ENCODE results near the gene CEBPB.

GRCh38 chr20:50229156-50229607 lies 38.6 kb downstream of the CEBPB start:
- no peak for TF ChIP-seq EGR1 (IDR thresholded peaks at IDR 0.05)
- no peak for TF ChIP-seq YY1 (IDR thresholded peaks at IDR 0.05; ENCODE audit: low read depth)
- no peak for TF ChIP-seq RAD21 (IDR thresholded peaks at IDR 0.05; ENCODE audit: low read depth)
- no peak for TF ChIP-seq EP300 (IDR thresholded peaks at IDR 0.05; ENCODE audit: borderline replicate concordance)
- no peak for TF ChIP-seq MAX (IDR thresholded peaks at IDR 0.05)
- TF ChIP-seq NFIC (IDR thresholded peaks at IDR 0.05) = no peak
- no peak for TF ChIP-seq TCF12 (IDR thresholded peaks at IDR 0.05; ENCODE audit: low read depth)
- no peak for TF ChIP-seq TAF1 (IDR thresholded peaks at IDR 0.05; ENCODE audit: low read depth)

Data from Ishikawa (cell line).